ENCODE measurements around the gene TIMP2. TPM values are rescaled to one million over a fixed set of nuclear protein-coding genes. Genes with fewer than 3 reads are reported as not detected.

Gene TIMP2
- total RNA-seq, 1 experiment from 2014 or later, result 29.0 TPM

DNA sequence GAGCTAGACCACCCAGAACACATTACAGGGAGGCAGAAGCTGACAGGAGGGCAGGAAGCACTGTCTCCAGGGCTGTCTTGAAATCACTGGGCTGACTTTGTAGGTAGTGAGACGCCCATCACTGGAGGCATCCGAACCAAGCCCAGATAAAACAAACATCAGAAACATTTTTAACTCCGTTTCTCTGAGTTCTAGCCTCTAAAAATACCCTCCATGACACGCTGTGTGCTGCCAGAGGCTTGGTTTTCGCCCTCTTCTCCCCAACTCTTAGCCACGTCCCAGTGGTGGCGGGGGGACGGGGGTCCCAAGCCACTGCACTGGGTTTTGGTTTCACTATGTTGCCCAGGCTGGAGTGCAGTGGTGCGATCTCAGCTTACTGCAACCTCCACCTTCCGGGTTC lies 23.4 kb downstream of the TIMP2 start:
- no peaks in the 10 kb centered on the region for H3K9me3 ChIP-seq (ENCODE audit: control insufficient read depth, low read depth, low read length)
- Mint-ChIP-seq H3K36me3 (ENCODE audit: insufficient read depth in 1 of 3, low read depth in 3 of 3) (peaks cover 0 to 8% (median 5%) of the 10 kb centered on the region in 3 experiments; a peak in 6 of 7 replicates), H3K4me3 (no peak overlapping the region), H3K27ac (no peak overlapping the region), H3K9me3 (no peaks in the 10 kb centered on the region), H3K27me3 (ENCODE audit: low read depth) (no peaks in the 10 kb centered on the region), H3K4me1 (peaks cover 22 to 45% of the 10 kb centered on the region in 2 experiments)
- H4K5ac ChIP-seq (ENCODE audit: insufficient read length, low read depth, low read length), result no peak overlapping the region
- H2AFZ ChIP-seq (ENCODE audit: low read length), result no peak overlapping the region
- no peak overlapping the region for H3K23ac ChIP-seq (ENCODE audit: insufficient read length, low read depth, low read length)
- H3K27ac ChIP-seq (ENCODE audit: insufficient read length, low read depth, low read length), result no peak overlapping the region
- no peak overlapping the region for H3K56ac ChIP-seq (ENCODE audit: insufficient read length, low read depth, low read length)
- H2BK5ac ChIP-seq (ENCODE audit: insufficient read length, low read length), result no peak overlapping the region
- no peak overlapping the region for H3K4me2 ChIP-seq (ENCODE audit: insufficient read depth, insufficient read length, low read length)
- H3K14ac ChIP-seq (ENCODE audit: insufficient read depth, low read length), result no peak overlapping the region
- H3K27me3 ChIP-seq (ENCODE audit: insufficient read depth, low read length), result no peaks in the 10 kb centered on the region
- 0 out of 2 replicates have a peak, but pooled peaks cover 1% of the 10 kb centered on the region for H3K4me1 ChIP-seq (ENCODE audit: insufficient read depth, low read length)
- TF ChIP-seq, protein P1, sequence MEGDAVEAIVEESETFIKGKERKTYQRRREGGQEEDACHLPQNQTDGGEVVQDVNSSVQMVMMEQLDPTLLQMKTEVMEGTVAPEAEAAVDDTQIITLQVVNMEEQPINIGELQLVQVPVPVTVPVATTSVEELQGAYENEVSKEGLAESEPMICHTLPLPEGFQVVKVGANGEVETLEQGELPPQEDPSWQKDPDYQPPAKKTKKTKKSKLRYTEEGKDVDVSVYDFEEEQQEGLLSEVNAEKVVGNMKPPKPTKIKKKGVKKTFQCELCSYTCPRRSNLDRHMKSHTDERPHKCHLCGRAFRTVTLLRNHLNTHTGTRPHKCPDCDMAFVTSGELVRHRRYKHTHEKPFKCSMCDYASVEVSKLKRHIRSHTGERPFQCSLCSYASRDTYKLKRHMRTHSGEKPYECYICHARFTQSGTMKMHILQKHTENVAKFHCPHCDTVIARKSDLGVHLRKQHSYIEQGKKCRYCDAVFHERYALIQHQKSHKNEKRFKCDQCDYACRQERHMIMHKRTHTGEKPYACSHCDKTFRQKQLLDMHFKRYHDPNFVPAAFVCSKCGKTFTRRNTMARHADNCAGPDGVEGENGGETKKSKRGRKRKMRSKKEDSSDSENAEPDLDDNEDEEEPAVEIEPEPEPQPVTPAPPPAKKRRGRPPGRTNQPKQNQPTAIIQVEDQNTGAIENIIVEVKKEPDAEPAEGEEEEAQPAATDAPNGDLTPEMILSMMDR (conservative IDR thresholded peaks at IDR 0.05), result no peak
- H4K8ac ChIP-seq (replicated peaks; ENCODE audit: insufficient read length, low read depth, low read length), result no peak overlapping the region
- no peak overlapping the region for H3K18ac ChIP-seq (ENCODE audit: insufficient read length, low read depth, low read length)
- H2BK12ac ChIP-seq (ENCODE audit: insufficient read length, low read depth, low read length), result no peak overlapping the region
- H2BK120ac ChIP-seq (ENCODE audit: low read depth, low read length, poor library complexity, severe bottlenecking), result no peak overlapping the region
- DNase-seq, result no peak
- no peak overlapping the region for H2BK20ac ChIP-seq (ENCODE audit: low read depth, low read length, poor library complexity, severe bottlenecking)
- no peaks in the 10 kb centered on the region for H4K20me1 ChIP-seq (ENCODE audit: control insufficient read depth, insufficient read depth, insufficient read length)
- no peak overlapping the region for H4K91ac ChIP-seq (ENCODE audit: insufficient read length, low read depth, low read length)
- no peak overlapping the region for H3K4ac ChIP-seq (ENCODE audit: low read depth, low read length)
- H3K79me2 ChIP-seq (ENCODE audit: insufficient read depth, low read length), result no peaks in the 10 kb centered on the region
- no peak overlapping the region for H2BK15ac ChIP-seq (ENCODE audit: low read depth, low read length)
- H3K23me2 ChIP-seq (ENCODE audit: insufficient read length, low read depth, low read length, poor library complexity, severe bottlenecking), result no peaks in the 10 kb centered on the region
- H3K79me1 ChIP-seq (ENCODE audit: insufficient read depth, low read depth, low read length, poor library complexity, severe bottlenecking), result peaks cover 3% of the 10 kb centered on the region
- H2AK5ac ChIP-seq (ENCODE audit: insufficient read length, low read length), result no peak overlapping the region
- H3T11ph ChIP-seq (ENCODE audit: low read length), result no peak overlapping the region
- no peak overlapping the region for H3K9ac ChIP-seq (ENCODE audit: extremely low read depth, insufficient read length, low read length)
- no CpG with 5 or more reads among the region's 10 CpGs for WGBS (ENCODE audit: extremely low coverage, insufficient read length, low lambda C conversion rate)

All from H9 (cell line).